ENCODE data around the gene NFATC4.
"Not testable (repeated sequence)": the region's sequence is repeated elsewhere in the genome, so short reads cannot be mapped to it uniquely, and the experiment has no call there.

Gene NFATC4

GRCh38 chr14:24348186-24348585 is 19.8 kb upstream of the NFATC4 start:
- no peak for DNase-seq (ENCODE audit: extremely low spot score)
- TF ChIP-seq NFRKB (IDR thresholded peaks at IDR 0.05) (no peak), SP1 (IDR thresholded peaks at IDR 0.05) (no peak), BHLHE40 (IDR thresholded peaks at IDR 0.05; ENCODE audit: borderline replicate concordance) (no peak), ELF4 (IDR thresholded peaks at IDR 0.05) (no peak), FOXA1 (IDR thresholded peaks at IDR 0.05) (no peak), CTBP1 (IDR thresholded peaks at IDR 0.05; ENCODE audit: borderline replicate concordance) (no peak), FOXM1 (IDR thresholded peaks at IDR 0.05; ENCODE audit: borderline replicate concordance) (no peak), PKNOX1 (IDR thresholded peaks at IDR 0.05) (no peak), SUZ12 (IDR thresholded peaks at IDR 0.05) (no peak), LEF1 (IDR thresholded peaks at IDR 0.05; ENCODE audit: borderline replicate concordance) (no peak), TARDBP (IDR thresholded peaks at IDR 0.05) (no peak), HDGF (IDR thresholded peaks at IDR 0.05; ENCODE audit: borderline replicate concordance) (no peak), FOXK2 (IDR thresholded peaks at IDR 0.05) (no peak), L3MBTL2 (conservative IDR thresholded peaks at IDR 0.05) (no peak), ZNF384 (IDR thresholded peaks at IDR 0.05) (no peak), ARNT (IDR thresholded peaks at IDR 0.05) (no peak)
- POLR2A ChIA-PET, result no interaction called here
- CTCF ChIA-PET, result interaction anchor here (0.7 to 3.7 kb wide), 3 partner anchors 38 to 268 kb away, joined by 3 to 17 read pairs (median 6); no protein-coding TSS in a partner anchor

GRCh38 chr14:24349742-24350141 is 18.2 kb upstream of the NFATC4 start:
- CTCF ChIA-PET, result interaction anchor here (1.5 kb wide), 1 partner anchor 16 kb away, joined by 4 read pairs; no protein-coding TSS in a partner anchor
- DNase-seq (ENCODE audit: extremely low spot score), result no peak
- TF ChIP-seq HDGF (IDR thresholded peaks at IDR 0.05; ENCODE audit: borderline replicate concordance) (no peak), TARDBP (IDR thresholded peaks at IDR 0.05) (no peak), CTBP1 (IDR thresholded peaks at IDR 0.05; ENCODE audit: borderline replicate concordance) (no peak), ZNF384 (IDR thresholded peaks at IDR 0.05) (no peak), SP1 (IDR thresholded peaks at IDR 0.05) (no peak), FOXM1 (IDR thresholded peaks at IDR 0.05; ENCODE audit: borderline replicate concordance) (no peak), LEF1 (IDR thresholded peaks at IDR 0.05; ENCODE audit: borderline replicate concordance) (no peak), FOXA1 (IDR thresholded peaks at IDR 0.05) (no peak), ARNT (IDR thresholded peaks at IDR 0.05) (no peak), FOXK2 (IDR thresholded peaks at IDR 0.05) (no peak), SUZ12 (IDR thresholded peaks at IDR 0.05) (no peak)
- POLR2A ChIA-PET, result interaction anchor here (0.7 kb wide), 1 partner anchor 234 kb away, joined by 3 read pairs; no protein-coding TSS in a partner anchor

GRCh38 chr14:24351517-24351916 is 16.5 kb upstream of the NFATC4 start:
- DNase-seq (ENCODE audit: extremely low spot score), result no peak
- ChIA-PET CTCF (interaction anchor here (0.7 to 2.0 kb wide), 6 partner anchors 11 to 80 kb away, joined by 3 to 13 read pairs (median 6); no protein-coding TSS in a partner anchor), POLR2A (interaction anchor here (0.8 to 2.2 kb wide), 3 partner anchors 11 to 91 kb away, joined by 3 to 13 read pairs (median 7); partner anchors contain the start of genes CBLN3, KHNYN, RIPK3 and SDR39U1)
- TF ChIP-seq LEF1 (IDR thresholded peaks at IDR 0.05; ENCODE audit: borderline replicate concordance), result no peak
- no peak for TF ChIP-seq FOXA1 (IDR thresholded peaks at IDR 0.05)
- no peak for TF ChIP-seq HDGF (IDR thresholded peaks at IDR 0.05; ENCODE audit: borderline replicate concordance)
- no peak for TF ChIP-seq SP1 (IDR thresholded peaks at IDR 0.05)
- TF ChIP-seq FOXM1 (IDR thresholded peaks at IDR 0.05; ENCODE audit: borderline replicate concordance), result no peak
- no peak for TF ChIP-seq PKNOX1 (IDR thresholded peaks at IDR 0.05)
- no peak for TF ChIP-seq TARDBP (IDR thresholded peaks at IDR 0.05)
- TF ChIP-seq SUZ12 (IDR thresholded peaks at IDR 0.05), result no peak
- no peak for TF ChIP-seq L3MBTL2 (conservative IDR thresholded peaks at IDR 0.05)
- no peak for TF ChIP-seq ELF4 (IDR thresholded peaks at IDR 0.05)
- TF ChIP-seq BHLHE40 (IDR thresholded peaks at IDR 0.05; ENCODE audit: borderline replicate concordance), result no peak
- no peak for TF ChIP-seq CTBP1 (IDR thresholded peaks at IDR 0.05; ENCODE audit: borderline replicate concordance)
- TF ChIP-seq FOXK2 (IDR thresholded peaks at IDR 0.05), result no peak
- no peak for TF ChIP-seq ARNT (IDR thresholded peaks at IDR 0.05)
- no peak for TF ChIP-seq NFRKB (IDR thresholded peaks at IDR 0.05)
- no peak for TF ChIP-seq ZNF384 (IDR thresholded peaks at IDR 0.05)

- TF ChIP-seq HDGF (IDR thresholded peaks at IDR 0.05; ENCODE audit: borderline replicate concordance), result no peak
- no peak for TF ChIP-seq SP1 (IDR thresholded peaks at IDR 0.05)
- TF ChIP-seq BHLHE40 (IDR thresholded peaks at IDR 0.05; ENCODE audit: borderline replicate concordance), result no peak
- no peak for TF ChIP-seq FOXK2 (IDR thresholded peaks at IDR 0.05)
- TF ChIP-seq ZNF384 (IDR thresholded peaks at IDR 0.05), result no peak
- TF ChIP-seq SUZ12 (IDR thresholded peaks at IDR 0.05), result no peak
- no peak for TF ChIP-seq FOXA1 (IDR thresholded peaks at IDR 0.05)
- no peak for TF ChIP-seq CTBP1 (IDR thresholded peaks at IDR 0.05; ENCODE audit: borderline replicate concordance)
- TF ChIP-seq LEF1 (IDR thresholded peaks at IDR 0.05; ENCODE audit: borderline replicate concordance), result no peak
- TF ChIP-seq L3MBTL2 (conservative IDR thresholded peaks at IDR 0.05), result no peak
- TF ChIP-seq FOXM1 (IDR thresholded peaks at IDR 0.05; ENCODE audit: borderline replicate concordance), result no peak
- no peak for TF ChIP-seq ARNT (IDR thresholded peaks at IDR 0.05)
- TF ChIP-seq TARDBP (IDR thresholded peaks at IDR 0.05), result no peak
- TF ChIP-seq NFRKB (IDR thresholded peaks at IDR 0.05), result no peak
- TF ChIP-seq PKNOX1 (IDR thresholded peaks at IDR 0.05), result no peak
- ChIA-PET CTCF (no interaction called here), POLR2A (no interaction called here)
- DNase-seq (ENCODE audit: extremely low spot score), result no peak
These were observed 14.2 kb upstream of the NFATC4 start for GRCh38 chr14:24353559-24354481.

GRCh38 chr14:24354482-24354825 is 13.5 kb upstream of the NFATC4 start:
- DNase-seq (ENCODE audit: extremely low spot score); POLR2A ChIA-PET; CTCF ChIA-PET: not testable (repeated sequence)
